HCT116 (cell line): Measurements from ENCODE around the gene MEIS1. TPM values are rescaled to one million over a fixed set of nuclear protein-coding genes. Genes with fewer than 3 reads are reported as not detected.

ENCODE experiments used
- ATAC-seq: fragments of 200-7000 bp; cut with Tn5 transposase; 2 replicates; pipeline ENCODE4 v1.9.1; 2020; ENCODE audit warnings: mild to moderate bottlenecking, moderate library complexity
- BruUV-seq: library from RNA; stranded (reverse); fragments of 400-500 nt; replicated peaks from 2 replicates; lab custom pipeline; 2021; lab: Mats Ljungman, UMichigan
- CTCF ChIA-PET: fragments of 300-600 bp; sonication (Branson Sonifier 250); formaldehyde crosslinking; loops from one replicate; lab custom pipeline; 2021; ENCODE audit warnings: antibody characterized with exemption; lab: Charles Lee
- POLR2A ChIA-PET: fragments of 300-600, 350-600 bp; sonication (Branson Sonifier 250); formaldehyde crosslinking; loops from one replicate; lab custom pipeline; 2021; ENCODE audit warnings: antibody characterized with exemption; lab: Charles Lee
- RAD21 ChIA-PET, 2 experiments: fragments of 300-600 bp; sonication (Branson Sonifier 250); formaldehyde crosslinking; loops; one replicate each; lab custom pipeline; 2023; ENCODE audit warnings: low total read pairs in 2 of 2; ENCODE audit not compliant: uncharacterized antibody in 2 of 2, unreplicated experiment in 2 of 2, low non-redundant PET in 1 of 2; lab: Charles Lee
- DNase-seq: peaks from one replicate; pipeline ENCODE4 v3.0.0-alpha.2; 2010; ENCODE audit warnings: low read depth, low spot score
- H2AFZ ChIP-seq: fragments of 200-600 bp; shearing (Covaris generic), sonication (generic); 2 replicates; pipeline ENCODE4 v1.6.1; 2017; ENCODE audit warnings: low read depth, mixed run types, mixed read lengths, antibody characterized with exemption, low read length; ENCODE audit not compliant: poor library complexity, severe bottlenecking
- H3K27ac ChIP-seq: 2 replicates; pipeline ENCODE4 v1.5.1; 2012; ENCODE audit warnings: low read depth, low read length
- H3K27me3 ChIP-seq: fragments of 200-600 bp; sonication (generic); 2 replicates; pipeline ENCODE4 v1.6.1; 2016; ENCODE audit warnings: mixed run types, low read length, mixed read lengths; ENCODE audit not compliant: insufficient read depth
- H3K36me3 ChIP-seq, 2 experiments: fragments of 200-500 bp in 1 of 2; fragments of 200-600 bp in 1 of 2; sonication (Bioruptor generic) in 1 of 2; sonication (generic) in 1 of 2; 2 replicates each; pipeline versions ENCODE4 v1.5.1 to v1.6.1; 2014 to 2016; ENCODE audit warnings: low read length in 2 of 2, inconsistent platforms in 1 of 2, mixed read lengths in 1 of 2, mixed run types in 1 of 2; ENCODE audit not compliant: insufficient read depth in 2 of 2, control insufficient read depth in 1 of 2
- H3K4me1 ChIP-seq, 2 experiments: fragments of 200-600 bp in 1 of 2; sonication (generic) in 1 of 2; 2 replicates each; pipeline versions ENCODE4 v1.5.1 to v1.6.1; 2012 to 2017; ENCODE audit warnings: low read length in 2 of 2, inconsistent platforms in 1 of 2, mild to moderate bottlenecking in 1 of 2, mixed read lengths in 1 of 2, mixed run types in 1 of 2, moderate library complexity in 1 of 2; ENCODE audit not compliant: insufficient read depth in 2 of 2, control insufficient read depth in 1 of 2
- H3K4me2 ChIP-seq: fragments of 200-600 bp; sonication (generic); 2 replicates; pipeline ENCODE4 v1.6.1; 2017; ENCODE audit warnings: mixed run types, low read length, mixed read lengths
- H3K4me3 ChIP-seq, 2 experiments: fragments of 200-600 bp in 1 of 2; sonication (generic) in 1 of 2; replicated peaks in 1 of 2; 2 replicates each; pipeline ENCODE4 v1.5.1; 2011 to 2016; ENCODE audit warnings: low read length in 2 of 2, control low read depth in 1 of 2, low read depth in 1 of 2, mild to moderate bottlenecking in 1 of 2, mixed read lengths in 1 of 2, mixed run types in 1 of 2
- H3K79me2 ChIP-seq: fragments of 200-600 bp; sonication (generic); 2 replicates; pipeline ENCODE4 v1.6.1; 2017; ENCODE audit warnings: mild to moderate bottlenecking, mixed run types, low read length, moderate library complexity, mixed read lengths; ENCODE audit not compliant: insufficient read depth
- H3K9ac ChIP-seq: fragments of 200-600 bp; sonication (generic); 2 replicates; pipeline ENCODE4 v1.6.1; 2016; ENCODE audit warnings: low read length, mixed read lengths
- H3K9me2 ChIP-seq: fragments of 200-600 bp; sonication (generic), shearing (Covaris generic); 2 replicates; pipeline ENCODE4 v1.6.1; 2017; ENCODE audit warnings: mixed run types, mild to moderate bottlenecking, moderate library complexity; ENCODE audit not compliant: insufficient read depth
- H3K9me3 ChIP-seq, 2 experiments: fragments of 200-500 bp in 1 of 2; fragments of 200-600 bp in 1 of 2; sonication (Bioruptor generic) in 1 of 2; sonication (generic) in 1 of 2; 2 replicates each; pipeline ENCODE4 v1.6.1; 2014 to 2017; ENCODE audit warnings: low read length in 2 of 2, mixed read lengths in 2 of 2, inconsistent platforms in 1 of 2, low read depth in 1 of 2, mild to moderate bottlenecking in 1 of 2, mixed run types in 1 of 2, moderate library complexity in 1 of 2; ENCODE audit not compliant: control insufficient read depth in 1 of 2, insufficient read depth in 1 of 2
- H4K20me1 ChIP-seq: fragments of 200-600 bp; sonication (generic), shearing (Covaris generic); 2 replicates; pipeline ENCODE4 v1.6.1; 2017; ENCODE audit warnings: mixed run types, mild to moderate bottlenecking, moderate library complexity; ENCODE audit not compliant: insufficient read depth
- CBX3 ChIP-seq: IDR thresholded peaks from 2 replicates; pipeline ENCODE4 v1.6.1; 2012; ENCODE audit warnings: low read depth
- CTCF ChIP-seq, 3 experiments: fragments of 200-600 bp in 1 of 3; sonication (generic) in 1 of 3; IDR thresholded peaks in 2 of 3; conservative IDR thresholded peaks in 1 of 3; 2 replicates each; pipeline ENCODE4 v1.5.1; 2012 to 2017; ENCODE audit warnings: low read depth in 2 of 3, low read length in 2 of 3, antibody characterized with exemption in 1 of 3, borderline replicate concordance in 1 of 3, control low read depth in 1 of 3, mild to moderate bottlenecking in 1 of 3, mixed read lengths in 1 of 3, mixed run types in 1 of 3, moderate library complexity in 1 of 3; ENCODE audit not compliant: insufficient read depth in 1 of 3
- ELF1 ChIP-seq: IDR thresholded peaks from 2 replicates; pipeline ENCODE4 v1.6.1; 2012; ENCODE audit warnings: low read depth, borderline replicate concordance
- FOSL1 ChIP-seq: IDR thresholded peaks from 2 replicates; pipeline ENCODE4 v1.6.1; 2012; ENCODE audit warnings: low read depth
- JUND ChIP-seq: IDR thresholded peaks from 2 replicates; pipeline ENCODE4 v1.6.1; 2012
- MAX ChIP-seq: IDR thresholded peaks from 2 replicates; pipeline ENCODE4 v1.6.1; 2012
- POLR2A ChIP-seq: IDR thresholded peaks from 2 replicates; pipeline ENCODE4 v1.7.0; 2011; ENCODE audit warnings: borderline replicate concordance; ENCODE audit not compliant: insufficient read depth, insufficient read length; ENCODE audit errors: extremely low read depth
- POLR2AphosphoS5 ChIP-seq: IDR thresholded peaks from 2 replicates; pipeline ENCODE4 v1.6.1; 2011; ENCODE audit warnings: mild to moderate bottlenecking, low read depth, low read length, moderate library complexity
- RAD21 ChIP-seq: IDR thresholded peaks from 2 replicates; pipeline ENCODE4 v1.6.1; 2012; ENCODE audit warnings: low read depth, mild to moderate bottlenecking
- SIN3A ChIP-seq: IDR thresholded peaks from 2 replicates; pipeline ENCODE4 v1.6.1; 2012; ENCODE audit warnings: low read depth
- SRF ChIP-seq: IDR thresholded peaks from 2 replicates; pipeline ENCODE4 v1.6.1; 2012; ENCODE audit warnings: low read depth
- YY1 ChIP-seq: IDR thresholded peaks from 2 replicates; pipeline ENCODE4 v1.6.1; 2011; ENCODE audit warnings: low read length, low read depth, moderate library complexity, mild to moderate bottlenecking; ENCODE audit not compliant: insufficient replicate concordance; ENCODE audit errors: extremely low read depth
- ZNF274 ChIP-seq: fragments of 200-500 bp; sonication (Bioruptor generic); IDR thresholded peaks from 2 replicates; pipeline ENCODE4 v1.6.1; 2014; ENCODE audit warnings: mild to moderate bottlenecking, low read depth, low read length, inconsistent platforms
- intact Hi-C: fragments of 100-400 bp; cut with micrococcal nuclease; formaldehyde crosslinking; loops from 2 replicates; pipeline ENCODE4 v1.10.0; 2022
- total RNA-seq: library from RNA; stranded (reverse); gene quantifications from one replicate; pipeline ENCODE4 v1.2.1, GENCODE V29; 2021; ENCODE audit not compliant: unreplicated experiment
- TF ChIP-seq, protein P1 (sequence below): IDR thresholded peaks from 2 replicates; pipeline ENCODE4 v1.6.1; 2012; ENCODE audit warnings: low read depth

The MEIS1 gene
- total RNA-seq, 1 experiment from 2014 or later: 0.32 TPM

DNA sequence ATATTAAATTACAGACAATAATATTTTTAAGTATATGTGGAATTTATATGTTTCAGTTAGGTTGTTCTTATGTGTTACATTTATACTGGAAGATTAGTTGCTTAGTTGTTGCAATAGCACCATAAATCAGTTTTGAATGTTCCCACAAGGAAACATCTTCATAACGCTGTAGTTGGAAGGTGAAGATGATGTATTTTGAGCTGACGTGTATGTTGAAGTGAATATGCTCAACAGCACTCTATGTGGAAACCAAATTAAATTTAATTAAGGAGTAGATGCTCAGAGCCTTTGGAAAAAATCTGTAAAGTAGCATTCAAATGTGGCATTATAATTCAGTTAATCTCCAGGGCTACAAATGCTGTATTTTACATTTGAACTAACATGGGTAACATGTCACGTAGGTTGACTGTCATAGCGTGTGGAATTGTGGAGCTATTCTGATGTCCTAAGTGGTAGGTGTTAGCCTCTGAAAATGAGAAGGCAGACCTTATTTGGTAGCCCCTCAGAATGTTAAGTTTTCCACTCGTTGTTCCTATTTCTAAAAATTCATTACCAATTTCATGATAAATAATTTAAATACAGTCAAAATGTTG is 88.5 kb downstream of the MEIS1 start:
- H2AFZ ChIP-seq: no peak overlapping the region
- DNase-seq (no peak), ATAC-seq (no peak)
- H3K9me3 ChIP-seq: no peaks in the 10 kb centered on the region
- no peaks in the 10 kb centered on the region for H3K4me1 ChIP-seq
- CTCF ChIA-PET: no interaction called here
- H3K9ac ChIP-seq: no peak overlapping the region
- no peaks in the 10 kb centered on the region for H3K27me3 ChIP-seq
- H3K27ac ChIP-seq: no peak overlapping the region
- POLR2A ChIA-PET: no interaction called here
- intact Hi-C loops: no loop called here
- no TSS peak for BruUV-seq
- no peaks in the 10 kb centered on the region for H4K20me1 ChIP-seq
- no peak for TF ChIP-seq POLR2A
- no peak for TF ChIP-seq POLR2AphosphoS5
- TF ChIP-seq SRF: no peak
- no peak for TF ChIP-seq FOSL1
- no peak for TF ChIP-seq SIN3A
- no peak for TF ChIP-seq MAX
- TF ChIP-seq, protein P1, sequence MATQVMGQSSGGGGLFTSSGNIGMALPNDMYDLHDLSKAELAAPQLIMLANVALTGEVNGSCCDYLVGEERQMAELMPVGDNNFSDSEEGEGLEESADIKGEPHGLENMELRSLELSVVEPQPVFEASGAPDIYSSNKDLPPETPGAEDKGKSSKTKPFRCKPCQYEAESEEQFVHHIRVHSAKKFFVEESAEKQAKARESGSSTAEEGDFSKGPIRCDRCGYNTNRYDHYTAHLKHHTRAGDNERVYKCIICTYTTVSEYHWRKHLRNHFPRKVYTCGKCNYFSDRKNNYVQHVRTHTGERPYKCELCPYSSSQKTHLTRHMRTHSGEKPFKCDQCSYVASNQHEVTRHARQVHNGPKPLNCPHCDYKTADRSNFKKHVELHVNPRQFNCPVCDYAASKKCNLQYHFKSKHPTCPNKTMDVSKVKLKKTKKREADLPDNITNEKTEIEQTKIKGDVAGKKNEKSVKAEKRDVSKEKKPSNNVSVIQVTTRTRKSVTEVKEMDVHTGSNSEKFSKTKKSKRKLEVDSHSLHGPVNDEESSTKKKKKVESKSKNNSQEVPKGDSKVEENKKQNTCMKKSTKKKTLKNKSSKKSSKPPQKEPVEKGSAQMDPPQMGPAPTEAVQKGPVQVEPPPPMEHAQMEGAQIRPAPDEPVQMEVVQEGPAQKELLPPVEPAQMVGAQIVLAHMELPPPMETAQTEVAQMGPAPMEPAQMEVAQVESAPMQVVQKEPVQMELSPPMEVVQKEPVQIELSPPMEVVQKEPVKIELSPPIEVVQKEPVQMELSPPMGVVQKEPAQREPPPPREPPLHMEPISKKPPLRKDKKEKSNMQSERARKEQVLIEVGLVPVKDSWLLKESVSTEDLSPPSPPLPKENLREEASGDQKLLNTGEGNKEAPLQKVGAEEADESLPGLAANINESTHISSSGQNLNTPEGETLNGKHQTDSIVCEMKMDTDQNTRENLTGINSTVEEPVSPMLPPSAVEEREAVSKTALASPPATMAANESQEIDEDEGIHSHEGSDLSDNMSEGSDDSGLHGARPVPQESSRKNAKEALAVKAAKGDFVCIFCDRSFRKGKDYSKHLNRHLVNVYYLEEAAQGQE: no peak
- TF ChIP-seq JUND: no peak
- no peak for TF ChIP-seq ZNF274
- TF ChIP-seq ELF1: no peak
- TF ChIP-seq CTCF (IDR thresholded peaks at IDR 0.05 in 2 of 3, conservative IDR thresholded peaks at IDR 0.05 in 1 of 3; ENCODE audit: borderline replicate concordance in 1 of 3, insufficient read depth in 1 of 3, low read depth in 2 of 3, low read length in 2 of 3): no peak
- TF ChIP-seq CBX3: no peak
- TF ChIP-seq RAD21: no peak
- no peak for TF ChIP-seq YY1
- H3K36me3 ChIP-seq: no peaks in the 10 kb centered on the region
- H3K79me2 ChIP-seq: no peaks in the 10 kb centered on the region
- H3K9me2 ChIP-seq: no peaks in the 10 kb centered on the region
- RAD21 ChIA-PET: no interaction called here
- no peak overlapping the region for H3K4me3 ChIP-seq
- no peak overlapping the region for H3K4me2 ChIP-seq
